Trophoblast cell (in vitro differentiated cells and primary cell): ENCODE measurements around the gene ZBTB48.

Experiments
- DNase-seq, 2 donors: peaks; one replicate each; pipeline ENCODE4 v3.0.0-alpha.2; 2016
- H2AFZ ChIP-seq: 2 replicates; pipeline ENCODE4 v1.6.1; 2013; ENCODE audit warnings: low read length, moderate library complexity, mild to moderate bottlenecking; ENCODE audit not compliant: insufficient read depth, poor library complexity
- H2AK5ac ChIP-seq: 2 replicates; pipeline ENCODE4 v1.6.1; 2013; ENCODE audit warnings: mild to moderate bottlenecking, low read length
- H2BK120ac ChIP-seq: 2 replicates; pipeline ENCODE4 v1.6.1; 2013; ENCODE audit warnings: low read length, mild to moderate bottlenecking, moderate library complexity; ENCODE audit not compliant: insufficient read depth, poor library complexity
- H2BK12ac ChIP-seq: 2 replicates; pipeline ENCODE4 v1.6.1; 2013; ENCODE audit warnings: mild to moderate bottlenecking, low read length, moderate library complexity
- H2BK5ac ChIP-seq: 2 replicates; pipeline ENCODE4 v1.6.1; 2013; ENCODE audit warnings: low read length, low read depth, moderate library complexity, mild to moderate bottlenecking; ENCODE audit not compliant: poor library complexity
- H3K14ac ChIP-seq: 2 replicates; pipeline ENCODE4 v1.6.1; 2013; ENCODE audit warnings: mild to moderate bottlenecking, low read length
- H3K18ac ChIP-seq: 2 replicates; pipeline ENCODE4 v1.6.1; 2013; ENCODE audit warnings: mild to moderate bottlenecking, low read length
- H3K23ac ChIP-seq: 2 replicates; pipeline ENCODE4 v1.6.1; 2013; ENCODE audit warnings: low read length
- H3K27ac ChIP-seq: 2 replicates; pipeline ENCODE4 v1.5.1; 2013; ENCODE audit warnings: low read depth, mild to moderate bottlenecking, inconsistent platforms, low read length, moderate library complexity
- H3K27me3 ChIP-seq: 2 replicates; pipeline ENCODE4 v1.6.1; 2013; ENCODE audit warnings: inconsistent platforms, mild to moderate bottlenecking, low read length, moderate library complexity; ENCODE audit not compliant: insufficient read depth
- H3K36me3 ChIP-seq, 2 experiments: 1 replicate in 1 of 2; 2 replicates in 1 of 2; pipeline ENCODE4 v1.6.1; 2013; ENCODE audit warnings: low read length in 2 of 2, mild to moderate bottlenecking in 2 of 2, moderate library complexity in 1 of 2; ENCODE audit not compliant: insufficient read depth in 2 of 2, control insufficient read depth in 1 of 2
- H3K4ac ChIP-seq: 2 replicates; pipeline ENCODE4 v1.6.1; 2013; ENCODE audit warnings: low read depth, mild to moderate bottlenecking, low read length, moderate library complexity
- H3K4me1 ChIP-seq, 2 experiments: 1 replicate in 1 of 2; 2 replicates in 1 of 2; pipeline ENCODE4 v1.6.1; 2013; ENCODE audit warnings: low read length in 2 of 2, mild to moderate bottlenecking in 2 of 2, moderate library complexity in 1 of 2; ENCODE audit not compliant: insufficient read depth in 2 of 2, control insufficient read depth in 1 of 2
- H3K4me2 ChIP-seq: 2 replicates; pipeline ENCODE4 v1.6.1; 2013; ENCODE audit warnings: inconsistent platforms, mild to moderate bottlenecking, low read length, moderate library complexity
- H3K4me3 ChIP-seq: 2 replicates; pipeline ENCODE4 v1.5.1; 2013; ENCODE audit warnings: mild to moderate bottlenecking, low read depth, low read length, inconsistent platforms
- H3K79me1 ChIP-seq: one replicate; pipeline ENCODE4 v1.6.1; 2013; ENCODE audit warnings: low read length
- H3K79me2 ChIP-seq: 2 replicates; pipeline ENCODE4 v1.6.1; 2013; ENCODE audit warnings: low read length, mild to moderate bottlenecking; ENCODE audit not compliant: control insufficient read depth, insufficient read depth, poor library complexity
- H3K9ac ChIP-seq: 2 replicates; pipeline ENCODE4 v1.6.1; 2013; ENCODE audit warnings: mild to moderate bottlenecking, low read length
- H3K9me3 ChIP-seq: 2 replicates; pipeline ENCODE4 v1.6.1; 2013; ENCODE audit warnings: low read depth, mild to moderate bottlenecking, control low read depth, inconsistent platforms, low read length; ENCODE audit not compliant: insufficient read depth
- H4K12ac ChIP-seq: 2 replicates; pipeline ENCODE4 v1.6.1; 2013; ENCODE audit warnings: low read depth, mild to moderate bottlenecking, low read length, moderate library complexity
- H4K8ac ChIP-seq: 2 replicates; pipeline ENCODE4 v1.6.1; 2013; ENCODE audit warnings: low read depth, mild to moderate bottlenecking, low read length, moderate library complexity
- H4K91ac ChIP-seq: one replicate; pipeline ENCODE4 v1.6.1; 2013; ENCODE audit warnings: low read depth, mild to moderate bottlenecking, low read length, moderate library complexity
- WGBS: extraction: QIAGEN DNeasy Blood & Tissue Kit; methylation state at CpG from one replicate; pipeline ENCODE4 v1.1.7; 2013; ENCODE audit warnings: missing lambda C conversion rate; ENCODE audit not compliant: insufficient read length, insufficient coverage; ENCODE audit errors: extremely low coverage; 5-methylcytosine and 5-hydroxymethylcytosine counted together

Gene ZBTB48

GRCh38 chr1:6603238-6603914 lies 23.6 kb downstream of the ZBTB48 start:
- H3K9ac ChIP-seq: peak overlapping the region; percentile 67

GRCh38 chr1:6603915-6604558 lies 24.2 kb downstream of the ZBTB48 start:
- H4K12ac ChIP-seq: peak overlapping the region; percentile 96

More at GRCh38 chr1:6603238-6603914, 23.6 kb downstream of the ZBTB48 start:
- peak overlapping the region; percentile 82 for H2BK120ac ChIP-seq
- no peak overlapping the region for H3K23ac ChIP-seq
- H3K79me2 ChIP-seq: peaks cover 36% of the 10 kb centered on the region
- peak overlapping the region; percentile 98 for H4K8ac ChIP-seq
- peak; percentile 86 to 89 for DNase-seq
- peak overlapping the region; percentile 98 for H3K27ac ChIP-seq
- peak overlapping the region; percentile 90 for H3K18ac ChIP-seq
- H3K4me1 ChIP-seq: peaks cover 21 to 25% of the 10 kb centered on the region in 2 experiments
- peaks cover 7% of the 10 kb centered on the region for H3K9me3 ChIP-seq
- H3K4me3 ChIP-seq: peak overlapping the region; percentile 50
- peak overlapping the region; percentile 51 for H2BK5ac ChIP-seq
- peak overlapping the region; percentile 65 for H4K91ac ChIP-seq
- peak overlapping the region; percentile 96 for H4K12ac ChIP-seq
- peak overlapping the region; percentile 85 for H2AK5ac ChIP-seq
- no peaks in the 10 kb centered on the region for H3K27me3 ChIP-seq
- peak overlapping the region; percentile 25 for H2BK12ac ChIP-seq
- H3K4me2 ChIP-seq: peak overlapping the region; percentile 85
- no CpG with 5 or more reads among the region's 36 CpGs for WGBS
- H2AFZ ChIP-seq: peak overlapping the region; percentile 74
- peaks cover 9 to 11% of the 10 kb centered on the region in 2 experiments for H3K36me3 ChIP-seq
- H3K79me1 ChIP-seq: peaks cover 35% of the 10 kb centered on the region
- peak overlapping the region; percentile 98 for H3K14ac ChIP-seq
- H3K4ac ChIP-seq: peak overlapping the region; percentile 5

GRCh38 chr1:6612641-6613360 lies 33.0 kb downstream of the ZBTB48 start:
- H3K27me3 ChIP-seq: no peaks in the 10 kb centered on the region
- H4K8ac ChIP-seq: peak overlapping the region; percentile 59
- DNase-seq: peak; percentile 87 to 93
- peaks cover 26% of the 10 kb centered on the region for H3K79me2 ChIP-seq
- H4K91ac ChIP-seq: peak overlapping the region; percentile 67
- H2BK12ac ChIP-seq: peak overlapping the region; percentile 42
- peak overlapping the region; percentile 73 for H3K27ac ChIP-seq
- peak overlapping the region; percentile 68 for H2BK120ac ChIP-seq
- WGBS: no CpG with 5 or more reads among the region's 67 CpGs
- H3K9me3 ChIP-seq: no peaks in the 10 kb centered on the region
- H3K79me1 ChIP-seq: peaks cover 16% of the 10 kb centered on the region
- H3K14ac ChIP-seq: peak overlapping the region; percentile 85
- peak overlapping the region; percentile 78 for H2BK5ac ChIP-seq
- peak overlapping the region; percentile 85 for H4K12ac ChIP-seq
- H3K4me1 ChIP-seq: peaks cover 0 to 6% of the 10 kb centered on the region in 2 experiments
- peaks cover 10 to 12% of the 10 kb centered on the region in 2 experiments for H3K36me3 ChIP-seq
- H3K18ac ChIP-seq: peak overlapping the region; percentile 84
- no peak overlapping the region for H3K23ac ChIP-seq
- H2AK5ac ChIP-seq: peak overlapping the region; percentile 80
- peak overlapping the region; percentile 15 for H3K9ac ChIP-seq
- peak overlapping the region; percentile 86 for H3K4me3 ChIP-seq
- H3K4me2 ChIP-seq: peak overlapping the region; percentile 100
- H3K4ac ChIP-seq: peak overlapping the region; percentile 76
- H2AFZ ChIP-seq: peak overlapping the region; percentile 50

More at GRCh38 chr1:6603915-6604558, 24.2 kb downstream of the ZBTB48 start:
- H3K4me2 ChIP-seq: peak overlapping the region; percentile 85
- H3K27ac ChIP-seq: peak overlapping the region; percentile 98
- H2BK12ac ChIP-seq: peak overlapping the region; percentile 25
- peaks cover 6 to 7% of the 10 kb centered on the region in 2 experiments for H3K36me3 ChIP-seq
- peak overlapping the region; percentile 74 for H2AFZ ChIP-seq
- no peak overlapping the region for H3K4me3 ChIP-seq
- peaks cover 21 to 25% of the 10 kb centered on the region in 2 experiments for H3K4me1 ChIP-seq
- no CpG with 5 or more reads among the region's 19 CpGs for WGBS
- peaks cover 5% of the 10 kb centered on the region for H3K9me3 ChIP-seq
- peak; percentile 65 to 76 for DNase-seq
- H3K18ac ChIP-seq: peak overlapping the region; percentile 90
- peak overlapping the region; percentile 5 for H3K4ac ChIP-seq
- H3K23ac ChIP-seq: no peak overlapping the region
- H2BK120ac ChIP-seq: peak overlapping the region; percentile 82
- peaks cover 35% of the 10 kb centered on the region for H3K79me1 ChIP-seq
- no peaks in the 10 kb centered on the region for H3K27me3 ChIP-seq
- H4K91ac ChIP-seq: peak overlapping the region; percentile 65
- peaks cover 36% of the 10 kb centered on the region for H3K79me2 ChIP-seq
- H4K8ac ChIP-seq: peak overlapping the region; percentile 98
- peak overlapping the region; percentile 51 for H2BK5ac ChIP-seq
- peak overlapping the region; percentile 57 for H3K9ac ChIP-seq
- peak overlapping the region; percentile 98 for H3K14ac ChIP-seq
- H2AK5ac ChIP-seq: no peak overlapping the region
